Measurements from ENCODE around the gene CTXN2.

Gene CTXN2

DNA sequence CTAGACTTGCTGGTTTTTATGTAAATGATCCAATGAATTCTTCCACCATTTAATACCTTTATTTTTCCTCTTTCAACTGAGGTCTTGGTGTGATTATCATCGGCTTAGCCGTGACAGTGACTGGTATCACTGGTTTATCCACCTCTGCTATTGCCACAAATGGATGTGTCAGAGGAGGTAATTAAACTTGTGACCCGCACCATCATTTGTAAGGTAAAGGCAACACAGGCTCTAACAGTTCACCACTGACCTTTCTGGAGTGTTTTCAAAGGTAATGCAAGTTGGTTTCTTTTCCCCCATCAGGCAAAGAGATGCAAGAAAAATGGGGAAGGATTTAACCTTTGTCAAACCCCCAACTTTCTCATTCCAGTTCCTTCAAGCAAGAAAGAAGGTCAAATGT lies 34.3 kb downstream of the CTXN2 start:
- DNase-seq: no peak

- DNase-seq: no peak
Observed at GRCh38 chr15:48230498-48230897, 39.0 kb downstream of the CTXN2 start.

DNA sequence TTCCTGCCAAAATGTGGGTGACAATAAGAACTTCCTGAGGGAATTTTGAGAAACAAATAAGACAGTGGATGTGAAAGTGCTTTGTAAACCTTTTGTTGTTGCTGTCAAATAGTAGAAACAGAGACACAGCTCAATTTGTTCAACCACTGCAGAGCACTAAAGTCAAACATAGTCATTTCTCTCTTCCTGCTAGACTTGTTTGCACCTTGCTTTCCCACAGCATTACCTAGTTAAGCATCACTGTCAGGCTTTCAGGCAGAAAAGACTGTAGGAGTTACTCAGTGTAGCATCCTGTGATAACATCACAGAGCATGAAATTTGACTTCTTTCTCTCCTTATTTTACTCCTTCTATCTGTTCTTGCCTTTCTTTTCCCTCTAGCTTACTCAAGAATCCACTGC lies 41.8 kb downstream of the CTXN2 start:
- DNase-seq: no peak

GRCh38 chr15:48239334-48239733 lies 47.9 kb downstream of the CTXN2 start:
- DNase-seq: no peak

- no peak for DNase-seq
Observed at GRCh38 chr15:48242015-48242414, 50.5 kb downstream of the CTXN2 start.

GRCh38 chr15:48242535-48242934 lies 51.1 kb downstream of the CTXN2 start:
- DNase-seq: no peak

- no peak for DNase-seq
Observed at GRCh38 chr15:48244921-48245320, 53.5 kb downstream of the CTXN2 start.

DNA sequence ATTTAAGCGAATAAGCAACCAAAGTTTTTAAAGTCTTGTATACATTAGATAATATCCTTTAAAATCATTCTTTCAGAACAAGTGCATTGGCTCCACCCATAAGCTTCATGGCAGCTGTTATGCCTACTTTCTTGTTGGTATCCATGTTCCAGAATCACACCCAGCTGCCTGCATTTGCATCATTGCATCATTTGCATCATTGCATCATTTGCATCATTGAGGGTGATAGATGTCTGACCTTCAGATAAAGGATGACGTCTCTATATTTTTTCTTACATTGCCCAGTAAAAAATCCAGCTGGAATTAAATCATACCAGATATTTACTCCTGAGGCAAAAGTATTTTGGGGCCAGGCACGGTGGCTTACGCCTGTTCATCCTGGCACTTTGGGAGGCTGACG lies 56.9 kb downstream of the CTXN2 start:
- DNase-seq: no peak

- peak; percentile 7 for DNase-seq
Observed at GRCh38 chr15:48250640-48251076, 59.2 kb downstream of the CTXN2 start.

DNA sequence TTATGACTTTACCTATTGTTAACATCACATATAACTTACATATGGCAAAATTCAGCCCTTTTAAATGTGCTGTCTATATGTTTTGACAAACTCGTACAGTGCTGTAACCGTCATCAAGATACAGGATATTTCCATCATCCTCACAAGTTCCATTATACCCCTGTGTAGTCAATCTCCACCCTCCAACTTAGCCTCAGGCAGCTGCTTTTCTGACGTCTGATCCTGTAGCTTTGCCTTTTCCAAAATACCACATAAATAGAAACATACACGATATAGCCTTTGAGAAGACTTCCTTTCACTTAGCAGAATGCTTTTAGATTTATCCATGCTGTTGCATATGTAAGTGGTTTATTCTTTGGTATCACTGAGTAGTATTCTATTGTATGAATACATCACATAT lies 61.7 kb downstream of the CTXN2 start:
- no peak for DNase-seq

Measured in DMS79 treated with DMSO at 0.1 percent for 48 hours (cell line).